IgD-negative memory B cell (primary cell): ENCODE data around the gene SLC39A3. TPM values are rescaled to one million over a fixed set of nuclear protein-coding genes. Genes with fewer than 3 reads are reported as not detected.

Experiments used
- H3K27ac Mint-ChIP-seq, 3 donors: one replicate each; pipeline ENCODE4 v1.8.0; 2020 to 2022; ENCODE audit warnings: mild to moderate bottlenecking in 3 of 3, mixed read lengths in 3 of 3, moderate library complexity in 1 of 3
- H3K27me3 Mint-ChIP-seq: one replicate; pipeline ENCODE4 v1.8.0; 2021; ENCODE audit warnings: mixed read lengths
- H3K36me3 Mint-ChIP-seq: one replicate; pipeline ENCODE4 v1.8.0; 2020; ENCODE audit warnings: mild to moderate bottlenecking, mixed read lengths
- H3K4me1 Mint-ChIP-seq, 3 donors: one replicate each; pipeline ENCODE4 v1.8.0; 2020 to 2022; ENCODE audit warnings: mixed read lengths in 3 of 3, mild to moderate bottlenecking in 1 of 3
- H3K4me3 Mint-ChIP-seq, 4 donors: one replicate each; pipeline ENCODE4 v1.8.0; 2020 to 2022; ENCODE audit warnings: mild to moderate bottlenecking in 4 of 4, mixed read lengths in 4 of 4, moderate library complexity in 3 of 4
- H3K9me3 Mint-ChIP-seq, 3 donors: one replicate each; pipeline ENCODE4 v1.8.0; 2020 to 2021; ENCODE audit warnings: mixed read lengths in 3 of 3, mild to moderate bottlenecking in 1 of 3
- polyA plus RNA-seq: library from polyadenylated mRNA; unstranded; fragments of 300-500 nt; fragmentation: Illumina TruSeq; gene quantifications from one replicate; pipeline ENCODE4 v1.2.3, GENCODE V29; 2021

Gene SLC39A3
- polyA plus RNA-seq, 1 donor from 2014 or later, result 86.9 TPM

- peaks cover 4% of the 10 kb centered on the region for H3K36me3 Mint-ChIP-seq
- peak overlapping the region in 3 of 4 donors; percentile 45 to 68 (median 52) for H3K4me3 Mint-ChIP-seq
- H3K27ac Mint-ChIP-seq, result peak overlapping the region; percentile 82 to 98 (median 98)
- peaks cover 15 to 25% (median 19%) of the 10 kb centered on the region in 3 donors for H3K4me1 Mint-ChIP-seq
- H3K9me3 Mint-ChIP-seq, result no peaks in the 10 kb centered on the region
- H3K27me3 Mint-ChIP-seq, result no peaks in the 10 kb centered on the region
Observed at GRCh38 chr19:2774953-2775555, 35.2 kb upstream of the SLC39A3 start.

- peak overlapping the region in 2 of 4 donors; percentile 0 to 75 for H3K4me3 Mint-ChIP-seq
- peak overlapping the region in 1 of 3 donors; percentile 39 for H3K27ac Mint-ChIP-seq
- peaks cover 13 to 24% (median 17%) of the 10 kb centered on the region in 3 donors for H3K4me1 Mint-ChIP-seq
Observed at GRCh38 chr19:2774083-2774679, 34.4 kb upstream of the SLC39A3 start.

GRCh38 chr19:2771786-2772674, 32.2 kb upstream of the SLC39A3 start:
- Mint-ChIP-seq H3K36me3 (peaks cover 3% of the 10 kb centered on the region), H3K27ac (peak overlapping the region in 1 of 3 donors; percentile 77), H3K4me1 (peaks cover 13 to 22% (median 16%) of the 10 kb centered on the region in 3 donors), H3K4me3 (peak overlapping the region in 1 of 4 donors; percentile 8), H3K27me3 (no peaks in the 10 kb centered on the region), H3K9me3 (no peaks in the 10 kb centered on the region)

More at GRCh38 chr19:2774083-2774679, 34.4 kb upstream of the SLC39A3 start:
- H3K36me3 Mint-ChIP-seq, result peaks cover 3% of the 10 kb centered on the region
- no peaks in the 10 kb centered on the region for H3K27me3 Mint-ChIP-seq
- H3K9me3 Mint-ChIP-seq, result no peaks in the 10 kb centered on the region

GRCh38 chr19:2770055-2771013, 30.5 kb upstream of the SLC39A3 start:
- H3K4me3 Mint-ChIP-seq, result no peak overlapping the region
- H3K4me1 Mint-ChIP-seq, result peaks cover 3 to 13% (median 7%) of the 10 kb centered on the region in 3 donors
- peaks cover 2% of the 10 kb centered on the region for H3K36me3 Mint-ChIP-seq
- no peaks in the 10 kb centered on the region for H3K9me3 Mint-ChIP-seq
- H3K27ac Mint-ChIP-seq, result no peak overlapping the region
- H3K27me3 Mint-ChIP-seq, result no peaks in the 10 kb centered on the region

GRCh38 chr19:2769218-2769617, 29.4 kb upstream of the SLC39A3 start:
- Mint-ChIP-seq H3K4me1 (peaks cover 0 to 5% (median 2%) of the 10 kb centered on the region in 3 donors), H3K27ac (no peak overlapping the region), H3K9me3 (no peaks in the 10 kb centered on the region), H3K27me3 (no peaks in the 10 kb centered on the region), H3K4me3 (no peak overlapping the region), H3K36me3 (peaks cover 2% of the 10 kb centered on the region)

- no peaks in the 10 kb centered on the region for H3K9me3 Mint-ChIP-seq
- peaks cover 2% of the 10 kb centered on the region for H3K36me3 Mint-ChIP-seq
- peaks cover 0 to 3% (median 2%) of the 10 kb centered on the region in 3 donors for H3K4me1 Mint-ChIP-seq
- H3K27me3 Mint-ChIP-seq, result no peaks in the 10 kb centered on the region
- H3K27ac Mint-ChIP-seq, result no peak overlapping the region
- H3K4me3 Mint-ChIP-seq, result no peak overlapping the region
Observed at GRCh38 chr19:2768365-2769132, 28.7 kb upstream of the SLC39A3 start.

- no peaks in the 10 kb centered on the region for H3K9me3 Mint-ChIP-seq
- H3K36me3 Mint-ChIP-seq, result peaks cover 2% of the 10 kb centered on the region
- H3K4me1 Mint-ChIP-seq, result peaks cover 0 to 3% (median 2%) of the 10 kb centered on the region in 3 donors
- H3K27ac Mint-ChIP-seq, result no peak overlapping the region
- H3K4me3 Mint-ChIP-seq, result no peak overlapping the region
- no peaks in the 10 kb centered on the region for H3K27me3 Mint-ChIP-seq
Observed at GRCh38 chr19:2767688-2768087, 27.9 kb upstream of the SLC39A3 start.

- Mint-ChIP-seq H3K27ac (peak overlapping the region in 1 of 3 donors; percentile 31), H3K9me3 (no peaks in the 10 kb centered on the region), H3K36me3 (no peaks in the 10 kb centered on the region), H3K4me1 (peaks cover 0 to 2% (median 0%) of the 10 kb centered on the region in 3 donors), H3K4me3 (no peak overlapping the region), H3K27me3 (no peaks in the 10 kb centered on the region)
Observed at GRCh38 chr19:2766594-2767372, 27.0 kb upstream of the SLC39A3 start.

- Mint-ChIP-seq H3K4me3 (no peak overlapping the region), H3K27me3 (no peaks in the 10 kb centered on the region), H3K9me3 (no peaks in the 10 kb centered on the region), H3K4me1 (peaks cover 0 to 2% (median 0%) of the 10 kb centered on the region in 3 donors), H3K27ac (no peak overlapping the region), H3K36me3 (no peaks in the 10 kb centered on the region)
Observed at GRCh38 chr19:2765376-2765775, 25.6 kb upstream of the SLC39A3 start.

- Mint-ChIP-seq H3K27ac (no peak overlapping the region), H3K36me3 (no peaks in the 10 kb centered on the region), H3K9me3 (no peaks in the 10 kb centered on the region), H3K27me3 (no peaks in the 10 kb centered on the region), H3K4me1 (peaks cover 0 to 2% (median 0%) of the 10 kb centered on the region in 3 donors), H3K4me3 (no peak overlapping the region)
Observed at GRCh38 chr19:2764945-2765344, 25.1 kb upstream of the SLC39A3 start.

GRCh38 chr19:2763687-2764086, 23.9 kb upstream of the SLC39A3 start:
- Mint-ChIP-seq H3K27me3 (no peaks in the 10 kb centered on the region), H3K27ac (no peak overlapping the region), H3K36me3 (peaks cover 2% of the 10 kb centered on the region), H3K4me3 (no peak overlapping the region), H3K4me1 (peaks cover 0 to 3% (median 2%) of the 10 kb centered on the region in 3 donors), H3K9me3 (no peaks in the 10 kb centered on the region)

GRCh38 chr19:2762783-2763496, 23.1 kb upstream of the SLC39A3 start:
- peaks cover 3% of the 10 kb centered on the region for H3K36me3 Mint-ChIP-seq
- H3K27me3 Mint-ChIP-seq, result no peaks in the 10 kb centered on the region
- H3K4me3 Mint-ChIP-seq, result no peak overlapping the region
- no peak overlapping the region for H3K27ac Mint-ChIP-seq
- no peaks in the 10 kb centered on the region for H3K9me3 Mint-ChIP-seq
- H3K4me1 Mint-ChIP-seq, result peaks cover 0 to 3% (median 0%) of the 10 kb centered on the region in 3 donors
